HG03060 (cell line): ENCODE data around the gene CCDC112.

Experiments
- ATAC-seq: cut with Tn5 transposase; IDR thresholded peaks from one replicate; pipeline ENCODE4 v1.9.1; 2021; ENCODE audit warnings: low read depth, moderate number of reproducible peaks; ENCODE audit not compliant: unreplicated experiment

CCDC112 gene

GRCh38 chr5:115320006-115320405 lies 23.6 kb upstream of the CCDC112 start:
- ATAC-seq = no peak

DNA sequence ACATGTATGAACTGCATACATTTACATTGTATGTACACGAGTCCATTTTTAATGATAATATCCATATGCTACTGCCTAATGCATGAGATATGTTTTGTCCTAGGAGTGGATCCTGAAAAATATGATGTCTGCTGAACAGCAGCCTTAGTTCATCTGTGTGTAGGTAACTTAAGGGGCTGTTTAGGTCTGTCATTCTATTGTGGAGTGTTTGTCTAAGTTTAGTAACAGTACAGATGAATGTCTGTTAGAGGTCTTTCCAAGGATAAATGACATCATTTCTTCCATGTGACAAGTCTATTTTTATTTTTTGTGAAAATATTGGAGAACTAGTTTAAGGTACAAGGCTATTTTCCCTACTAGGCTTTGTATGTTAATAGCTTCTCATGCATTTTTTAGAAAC lies 22.6 kb upstream of the CCDC112 start:
- no peak for ATAC-seq

DNA sequence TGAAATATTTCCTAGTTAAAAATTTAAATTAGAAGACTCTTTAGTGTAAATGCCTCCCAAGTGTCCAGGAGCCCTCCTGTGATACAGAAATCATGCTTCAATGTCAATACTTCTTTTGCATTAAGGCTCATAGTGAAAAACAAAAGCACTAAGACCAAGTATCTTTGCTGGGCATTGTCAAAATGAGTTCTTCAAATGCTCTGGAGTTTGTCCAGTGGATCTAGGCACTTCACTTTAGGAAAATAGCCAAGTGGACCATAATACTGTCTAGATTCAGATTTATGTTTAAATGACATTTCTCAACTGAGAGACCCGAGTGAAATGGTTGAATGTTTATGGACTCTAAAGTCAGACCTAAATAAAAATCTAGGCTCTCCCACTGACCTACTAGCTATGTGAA lies 21.3 kb upstream of the CCDC112 start:
- no peak for ATAC-seq

- ATAC-seq = no peak
Measured at GRCh38 chr5:115317320-115317719, 20.9 kb upstream of the CCDC112 start.

GRCh38 chr5:115313632-115314031 lies 17.2 kb upstream of the CCDC112 start:
- ATAC-seq = no peak

- ATAC-seq = no peak
Measured at GRCh38 chr5:115313052-115313451, 16.6 kb upstream of the CCDC112 start.

DNA sequence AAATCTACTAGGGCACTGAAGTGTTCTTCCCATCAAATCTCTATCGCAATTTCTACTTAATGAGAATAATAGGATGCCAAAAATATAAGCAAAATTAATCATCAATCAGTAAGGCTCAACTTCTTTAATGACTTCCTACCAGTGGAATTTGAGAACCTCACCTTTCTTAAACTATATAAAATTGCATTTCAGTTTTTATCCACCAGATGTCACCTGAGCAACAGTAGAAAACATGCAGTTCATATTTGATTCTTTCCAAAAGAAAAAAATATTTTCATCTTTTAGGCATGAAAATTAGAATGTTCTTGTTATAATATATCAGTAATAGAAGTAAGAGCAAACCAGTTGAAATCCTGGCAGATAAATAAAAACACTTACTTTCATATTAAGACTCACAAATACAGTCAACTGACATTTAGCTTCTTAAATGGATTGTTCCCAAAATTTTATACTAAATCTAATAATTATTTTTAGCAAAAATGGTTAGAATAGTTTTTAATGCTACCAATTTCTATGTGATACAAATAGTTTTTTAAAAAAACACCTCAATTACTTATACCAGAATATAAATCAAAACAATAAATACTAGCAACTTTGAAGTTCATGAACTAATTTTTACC lies 13.4 kb upstream of the CCDC112 start:
- no peak for ATAC-seq

DNA sequence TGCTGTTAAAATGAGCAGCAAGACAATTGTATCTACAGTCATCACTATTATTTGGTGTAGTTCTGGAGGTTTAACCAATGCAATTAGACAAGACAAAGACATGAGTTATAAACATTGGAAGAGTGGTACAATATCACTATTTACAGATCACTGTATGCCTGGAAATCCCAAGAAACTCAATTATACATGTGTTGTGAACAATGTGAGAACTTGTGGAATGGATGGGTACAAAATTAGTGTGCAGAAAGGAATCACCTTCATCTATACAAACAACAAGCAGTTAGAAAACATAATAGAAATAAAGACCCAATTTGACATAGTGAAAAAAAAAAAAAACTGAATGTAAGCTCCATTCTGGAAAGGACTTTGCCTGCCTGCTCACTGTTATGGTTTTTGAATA lies 12.4 kb upstream of the CCDC112 start:
- ATAC-seq = no peak

- ATAC-seq = no peak
Measured at GRCh38 chr5:115306011-115306536, 9.6 kb upstream of the CCDC112 start.

DNA sequence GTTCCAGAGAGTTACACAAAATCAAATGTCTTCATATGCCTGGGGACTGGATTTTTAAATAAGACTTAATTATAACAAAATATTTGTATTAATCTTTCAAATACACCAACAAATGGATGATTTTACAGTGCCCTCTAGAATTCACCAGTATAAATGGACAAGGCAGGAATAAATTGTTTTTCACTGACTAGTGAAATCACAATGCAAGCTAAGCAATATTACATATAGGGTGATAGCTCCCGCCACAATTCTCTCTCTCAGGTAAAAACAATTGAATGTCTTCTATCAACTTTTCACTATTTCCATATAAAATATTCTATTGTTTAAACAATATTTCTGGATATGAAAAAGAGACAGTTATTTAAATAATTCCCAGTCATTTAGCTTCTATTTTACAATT lies 8.0 kb upstream of the CCDC112 start:
- ATAC-seq = no peak

GRCh38 chr5:115298811-115299210 lies 2.4 kb upstream of the CCDC112 start:
- no peak for ATAC-seq

DNA sequence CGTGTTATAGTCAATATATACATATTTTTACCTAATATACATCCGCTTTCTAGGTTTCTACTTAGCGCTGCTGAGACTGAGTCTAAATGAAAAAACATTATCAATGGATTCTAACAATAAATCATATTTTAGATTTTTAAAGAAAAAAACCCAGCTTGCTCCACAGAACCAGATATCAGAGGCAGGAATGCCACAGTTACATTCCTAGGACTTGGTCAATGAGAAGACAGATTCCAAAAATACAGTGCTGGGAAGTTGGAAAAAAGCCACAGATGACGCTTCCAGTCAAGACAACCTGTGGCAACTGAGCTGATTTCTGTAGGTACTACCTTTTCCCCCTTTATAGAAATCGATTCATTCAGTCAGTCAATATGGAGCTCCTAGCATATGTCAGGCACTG lies 577 bp upstream of the CCDC112 start:
- ATAC-seq = no peak

DNA sequence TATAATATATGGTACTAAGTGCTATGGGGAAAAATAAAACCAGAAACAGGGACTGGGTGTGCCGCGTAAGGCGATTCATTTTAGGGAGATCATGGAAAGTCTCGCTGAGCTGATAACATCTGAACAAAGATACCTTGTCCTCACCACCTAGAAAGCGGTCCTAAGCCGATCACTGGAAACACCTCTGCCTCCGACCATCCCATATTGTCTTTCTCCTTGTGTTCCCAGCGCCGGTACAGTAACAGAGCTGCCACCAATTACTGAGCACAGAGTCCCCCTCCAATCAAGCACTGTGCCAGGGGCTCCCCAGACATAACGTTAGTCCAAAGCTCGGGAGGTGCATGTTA lies 704 bp downstream of the CCDC112 start:
- ATAC-seq = peak; percentile 19

DNA sequence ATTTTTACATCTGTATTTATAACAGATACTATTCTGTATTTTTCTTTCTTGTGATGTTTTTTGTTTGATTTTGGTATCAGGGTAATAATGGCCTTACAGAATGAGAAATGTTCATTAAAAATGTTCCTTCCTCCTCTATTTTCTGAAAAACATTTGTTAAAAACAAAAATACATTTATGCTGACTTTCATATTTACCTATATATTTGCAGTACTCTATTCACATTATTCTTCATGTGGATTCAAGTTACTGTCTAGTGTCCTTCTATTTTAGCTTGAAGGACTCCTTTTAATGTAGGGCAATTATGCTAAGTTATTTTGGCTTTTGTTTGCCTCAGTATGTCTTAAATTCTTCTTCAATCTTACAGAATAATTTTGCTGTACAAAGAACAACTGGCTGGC lies 5.1 kb downstream of the CCDC112 start:
- ATAC-seq = no peak

DNA sequence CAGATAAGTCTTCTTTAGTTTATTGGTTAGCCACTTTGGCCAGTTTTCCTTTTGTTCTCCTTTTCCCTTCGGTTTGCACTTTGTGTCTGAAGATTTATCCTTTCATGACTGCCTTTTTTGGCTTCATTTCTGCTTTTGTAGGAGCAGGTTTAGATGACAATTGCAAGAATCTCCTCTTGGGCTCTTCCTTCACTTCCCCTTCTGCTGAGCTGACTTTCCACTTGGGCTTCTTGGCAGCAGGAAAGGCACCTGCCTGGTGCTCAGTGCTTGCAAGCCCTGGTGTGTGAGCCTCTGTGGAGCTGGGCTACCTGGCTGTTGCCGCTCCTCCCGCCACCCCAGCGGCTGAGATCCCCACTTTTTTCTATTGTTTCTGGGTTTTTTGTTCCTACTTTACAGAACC lies 7.3 kb downstream of the CCDC112 start:
- no peak for ATAC-seq

GRCh38 chr5:115284021-115284420 lies 12.4 kb downstream of the CCDC112 start:
- no peak for ATAC-seq

- no peak for ATAC-seq
Measured at GRCh38 chr5:115282131-115282530, 14.3 kb downstream of the CCDC112 start.

DNA sequence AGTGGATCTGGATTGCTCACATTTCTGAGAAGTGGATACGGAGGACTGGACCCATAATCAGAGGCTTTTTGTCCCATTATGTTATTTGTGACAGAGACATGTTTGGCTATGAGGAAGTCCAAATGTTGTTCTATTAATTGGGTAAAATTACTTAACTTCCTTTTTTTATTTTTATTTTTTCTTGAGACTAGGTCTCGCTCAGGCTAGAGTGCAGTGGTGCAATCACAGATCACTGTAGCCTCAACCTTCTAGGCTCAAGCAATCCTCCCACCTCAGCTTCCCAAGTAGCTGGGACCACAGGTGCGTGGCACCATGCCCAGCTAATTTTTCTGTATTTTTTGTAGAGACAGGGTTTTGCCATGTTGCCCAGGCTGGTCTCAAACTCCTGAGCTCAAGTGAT lies 21.9 kb downstream of the CCDC112 start:
- no peak for ATAC-seq

DNA sequence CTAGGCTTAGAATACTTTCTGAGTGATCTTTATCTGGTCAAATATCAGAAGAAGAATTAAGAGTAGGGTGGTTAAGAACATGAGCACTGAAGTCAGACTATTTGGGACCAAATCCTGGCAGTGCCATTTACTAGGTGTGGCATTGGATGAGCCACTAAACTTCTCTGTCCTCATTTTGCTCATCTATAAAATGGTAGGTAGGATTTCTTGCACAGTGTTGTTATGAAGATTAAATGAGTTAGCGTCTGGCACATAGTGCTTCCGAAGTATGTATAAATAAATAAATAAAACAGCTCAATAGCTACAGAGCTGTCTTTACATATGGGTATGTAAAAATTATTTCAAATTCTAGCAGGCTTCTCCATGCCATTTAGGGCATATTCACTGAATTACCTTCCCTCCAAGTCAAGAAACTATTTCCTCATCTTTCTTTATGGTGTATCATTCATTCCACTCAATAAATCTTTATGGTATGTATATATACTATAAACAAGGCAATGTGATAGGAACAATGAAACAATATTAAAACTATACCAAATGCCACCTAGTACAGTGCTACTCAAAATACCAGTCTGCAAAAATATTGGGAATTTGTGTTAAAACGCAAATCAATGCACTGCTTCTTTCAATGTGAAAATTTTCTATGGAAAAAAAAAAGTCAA lies 24.0 kb downstream of the CCDC112 start:
- ATAC-seq = no peak

- ATAC-seq = no peak
Measured at GRCh38 chr5:115271295-115272050, 25.0 kb downstream of the CCDC112 start.

GRCh38 chr5:115267617-115268016 lies 28.8 kb downstream of the CCDC112 start:
- ATAC-seq = no peak

DNA sequence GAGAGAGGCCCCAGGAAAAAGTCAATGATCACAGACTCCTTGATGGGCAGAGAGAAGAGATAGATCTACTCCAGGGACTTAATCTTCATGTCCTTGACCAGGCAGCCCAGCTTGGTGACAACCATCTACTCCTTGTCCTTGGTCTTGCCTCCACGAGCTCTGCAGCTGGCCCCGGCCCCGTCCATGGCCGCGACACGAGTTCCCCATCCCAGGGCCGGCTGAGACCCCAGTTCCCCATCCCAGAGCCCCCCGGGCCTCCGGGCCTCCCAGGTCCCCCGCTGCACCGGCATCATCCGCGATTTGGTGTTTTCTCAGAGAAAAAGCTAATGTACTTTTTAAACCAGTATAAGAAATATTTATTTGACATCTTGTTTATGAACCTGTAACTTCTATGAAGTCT lies 31.2 kb downstream of the CCDC112 start:
- no peak for ATAC-seq
